Gastroesophageal sphincter (tissue), 3 donors: Measurements from ENCODE around the gene PSD4.

Experiments
- CTCF ChIP-seq, 4 experiments: fragments of 200-600 bp in 2 of 4; fragments of 450-650 bp in 2 of 4; sonication (generic) in 1 of 4; IDR thresholded peaks; one replicate each; pipeline ENCODE4 v1.5.1; 2017 to 2019; ENCODE audit warnings: antibody characterized with exemption in 4 of 4, mild to moderate bottlenecking in 2 of 4, moderate library complexity in 2 of 4
- EP300 ChIP-seq: sonication (generic); formaldehyde crosslinking; IDR thresholded peaks from one replicate; pipeline ENCODE4 v1.6.1; 2017; ENCODE audit warnings: antibody characterized with exemption, mild to moderate bottlenecking
- POLR2AphosphoS5 ChIP-seq: sonication (generic); formaldehyde crosslinking; IDR thresholded peaks from one replicate; pipeline ENCODE4 v1.6.1; 2017; ENCODE audit warnings: antibody characterized with exemption

- TF ChIP-seq POLR2AphosphoS5 (no peak), CTCF (IDR thresholded peaks at IDR 0.05) (no peak), EP300 (no peak)
Observed at GRCh38 chr2:113137827-113138226, 35.9 kb upstream of the PSD4 start.
